Liver (tissue), 9 donors: ENCODE results near the gene PEAK1. TPM values are rescaled to one million over a fixed set of nuclear protein-coding genes. Genes with fewer than 3 reads are reported as not detected.

Experiments used
- DNase-seq: peaks from one replicate; pipeline ENCODE4 v3.0.0-alpha.2; 2017; ENCODE audit warnings: low spot score
- H3K27ac ChIP-seq, 2 donors: one replicate each; pipeline ENCODE4 v1.7.0; 2013; ENCODE audit warnings: inconsistent platforms in 2 of 2, low read length in 2 of 2, control low read depth in 1 of 2, low read depth in 1 of 2, mild to moderate bottlenecking in 1 of 2
- H3K27me3 ChIP-seq, 4 donors: one replicate each; pipeline versions ENCODE4 v1.6.1 to v1.7.0; 2013; ENCODE audit warnings: low read length in 3 of 4, inconsistent platforms in 1 of 4, mild to moderate bottlenecking in 1 of 4, moderate library complexity in 1 of 4; ENCODE audit not compliant: control insufficient read depth in 4 of 4, insufficient read depth in 4 of 4
- H3K36me3 ChIP-seq, 4 donors: one replicate each; pipeline versions ENCODE4 v1.6.1 to v1.7.0; 2013; ENCODE audit warnings: low read length in 3 of 4, mild to moderate bottlenecking in 3 of 4, low read depth in 1 of 4, moderate library complexity in 1 of 4; ENCODE audit not compliant: control insufficient read depth in 4 of 4, insufficient read depth in 3 of 4
- H3K4me1 ChIP-seq, 4 donors: one replicate each; pipeline versions ENCODE4 v1.6.1 to v1.7.0; 2013; ENCODE audit warnings: low read length in 3 of 4, mild to moderate bottlenecking in 3 of 4, moderate library complexity in 1 of 4; ENCODE audit not compliant: control insufficient read depth in 4 of 4, insufficient read depth in 4 of 4
- H3K4me3 ChIP-seq, 3 donors: one replicate each; pipeline versions ENCODE4 v1.6.1 to v1.7.0; 2013; ENCODE audit warnings: low read length in 3 of 3, control low read depth in 1 of 3, low read depth in 1 of 3, mild to moderate bottlenecking in 1 of 3
- H3K9ac ChIP-seq, 2 donors: one replicate each; pipeline ENCODE4 v1.7.0; 2013; ENCODE audit warnings: low read length in 2 of 2, mild to moderate bottlenecking in 2 of 2, moderate library complexity in 2 of 2, control low read depth in 1 of 2, low read depth in 1 of 2
- H3K9me3 ChIP-seq, 4 donors: one replicate each; pipeline versions ENCODE4 v1.6.1 to v1.7.0; 2013; ENCODE audit warnings: low read length in 3 of 4; ENCODE audit not compliant: control insufficient read depth in 4 of 4
- ATF3 ChIP-seq: IDR thresholded peaks from 2 replicates; pipeline ENCODE4 v1.6.1; 2016; ENCODE audit warnings: antibody characterized with exemption
- CTCF ChIP-seq: fragments of 150-350 bp; IDR thresholded peaks from 2 replicates; pipeline ENCODE4 v1.5.1; 2017; ENCODE audit warnings: improper control_type of control experiment, low read depth, low read length; ENCODE audit not compliant: missing input control
- EGR1 ChIP-seq, 2 donors: IDR thresholded peaks; 2 replicates each; pipeline ENCODE4 v1.6.1; 2016 to 2018; ENCODE audit warnings: antibody characterized with exemption in 2 of 2, low read depth in 2 of 2
- FOXA1 ChIP-seq: IDR thresholded peaks from 2 replicates; pipeline ENCODE4 v1.6.1; 2016; ENCODE audit warnings: antibody characterized with exemption
- FOXA2 ChIP-seq: IDR thresholded peaks from 2 replicates; pipeline ENCODE4 v1.6.1; 2016; ENCODE audit warnings: antibody characterized with exemption
- GABPA ChIP-seq, 2 donors: IDR thresholded peaks in 1 of 2; conservative IDR thresholded peaks in 1 of 2; 2 replicates each; pipeline ENCODE4 v1.6.1; 2016; ENCODE audit warnings: antibody characterized with exemption in 2 of 2, mild to moderate bottlenecking in 1 of 2, moderate library complexity in 1 of 2
- HNF4G ChIP-seq: IDR thresholded peaks from 2 replicates; pipeline ENCODE4 v1.6.1; 2016; ENCODE audit warnings: antibody characterized with exemption
- JUND ChIP-seq, 2 donors: IDR thresholded peaks; 2 replicates each; pipeline ENCODE4 v1.6.1; 2016; ENCODE audit warnings: antibody characterized with exemption in 2 of 2
- MAX ChIP-seq: IDR thresholded peaks from 2 replicates; pipeline ENCODE4 v1.6.1; 2016; ENCODE audit warnings: antibody characterized with exemption
- NR2F2 ChIP-seq: IDR thresholded peaks from 2 replicates; pipeline ENCODE4 v1.6.1; 2016; ENCODE audit warnings: antibody characterized with exemption
- RAD21 ChIP-seq, 2 donors: IDR thresholded peaks; 2 replicates each; pipeline ENCODE4 v1.6.1; 2016; ENCODE audit warnings: antibody characterized with exemption in 2 of 2, mild to moderate bottlenecking in 2 of 2
- REST ChIP-seq: IDR thresholded peaks from 2 replicates; pipeline ENCODE4 v1.6.1; 2016; ENCODE audit warnings: antibody characterized with exemption, mild to moderate bottlenecking
- RXRA ChIP-seq, 2 donors: IDR thresholded peaks; 2 replicates each; pipeline ENCODE4 v1.6.1; 2017 to 2018; ENCODE audit warnings: antibody characterized with exemption in 2 of 2, mild to moderate bottlenecking in 1 of 2
- SP1 ChIP-seq: IDR thresholded peaks from 2 replicates; pipeline ENCODE4 v1.6.1; 2018; ENCODE audit warnings: antibody characterized with exemption, mild to moderate bottlenecking
- TAF1 ChIP-seq: conservative IDR thresholded peaks from 2 replicates; pipeline ENCODE4 v1.6.1; 2016; ENCODE audit warnings: antibody characterized with exemption, mild to moderate bottlenecking
- YY1 ChIP-seq: IDR thresholded peaks from 2 replicates; pipeline ENCODE4 v1.6.1; 2016; ENCODE audit warnings: antibody characterized with exemption, mild to moderate bottlenecking
- WGBS: extraction: QIAGEN DNeasy Blood & Tissue Kit; methylation state at CpG from one replicate; pipeline ENCODE4 v1.1.7; 2013; 5-methylcytosine and 5-hydroxymethylcytosine counted together
- polyA plus RNA-seq, 2 donors: library from polyadenylated mRNA; stranded (reverse) in 1 of 2; unstranded in 1 of 2; fragments of 200-250 nt in 1 of 2; fragments of >200 nt in 1 of 2; fragmentation: Nextera tagmentation in 1 of 2; extraction: Ambion mirVana in 1 of 2; gene quantifications; one replicate each; pipeline versions ENCODE4 v1.2.1 to v1.2.3, GENCODE V29; 2013 to 2015
- total RNA-seq, 2 donors: library from RNA; depleted of rRNA; stranded (reverse); fragments of >200 nt; gene quantifications; one replicate each; pipeline ENCODE4 v1.2.3, GENCODE V29; 2014
- donor health status: healthy.
- donor health status: healthy.
- donor health status: healthy.
- donor health status: healthy.
- donor health status: healthy.

The PEAK1 gene
- total and polyA plus RNA-seq, 4 donors, result 1.8 to 14.9 (median 5.8) TPM

- no peaks in the 10 kb centered on the region for H3K27me3 ChIP-seq
- H3K27ac ChIP-seq, result no peak overlapping the region
- H3K36me3 ChIP-seq, result peaks cover 0 to 4% (median 1%) of the 10 kb centered on the region in 4 donors
- no peak for TF ChIP-seq FOXA1
- TF ChIP-seq YY1, result no peak
- no peak for TF ChIP-seq RXRA (IDR thresholded peaks at IDR 0.05)
- no peak for TF ChIP-seq NR2F2
- H3K9me3 ChIP-seq, result no peaks in the 10 kb centered on the region
- WGBS, result 83% methylated on average over 1 of the region's 1 CpG
- no peak overlapping the region for H3K4me3 ChIP-seq
- no peak overlapping the region for H3K9ac ChIP-seq
- no peaks in the 10 kb centered on the region for H3K4me1 ChIP-seq
- no peak for DNase-seq
These were observed 274.5 kb downstream of the PEAK1 start for GRCh38 chr15:77145370-77145769.

GRCh38 chr15:77144492-77145070, 275.3 kb downstream of the PEAK1 start:
- no peak for DNase-seq
- Histone ChIP-seq H3K27ac (peak overlapping the region in 1 of 2 donors; percentile 31), H3K36me3 (peaks cover 0 to 4% (median 1%) of the 10 kb centered on the region in 4 donors), H3K4me1 (no peaks in the 10 kb centered on the region), H3K9me3 (no peaks in the 10 kb centered on the region), H3K27me3 (no peaks in the 10 kb centered on the region), H3K4me3 (no peak overlapping the region), H3K9ac (no peak overlapping the region)
- WGBS, result 96% methylated on average over 4 of the region's 4 CpGs
- TF ChIP-seq HNF4G (no peak), SP1 (peak; percentile 16), MAX (no peak), NR2F2 (no peak), GABPA (IDR thresholded peaks at IDR 0.05 in 1 of 2, conservative IDR thresholded peaks at IDR 0.05 in 1 of 2) (no peak), JUND (IDR thresholded peaks at IDR 0.05) (no peak), CTCF (no peak), FOXA2 (no peak)

- WGBS, result 73% methylated on average over 2 of the region's 2 CpGs
- no peaks in the 10 kb centered on the region for H3K9me3 ChIP-seq
- no peak overlapping the region for H3K4me3 ChIP-seq
- peaks cover 0 to 4% (median 1%) of the 10 kb centered on the region in 4 donors for H3K36me3 ChIP-seq
- H3K9ac ChIP-seq, result no peak overlapping the region
- H3K27me3 ChIP-seq, result no peaks in the 10 kb centered on the region
- no peak for DNase-seq
- TF ChIP-seq GABPA (IDR thresholded peaks at IDR 0.05 in 1 of 2, conservative IDR thresholded peaks at IDR 0.05 in 1 of 2), result no peak
- no peak for TF ChIP-seq MAX
- no peak for TF ChIP-seq RXRA (IDR thresholded peaks at IDR 0.05)
- no peak for TF ChIP-seq RAD21 (IDR thresholded peaks at IDR 0.05)
- TF ChIP-seq FOXA1, result no peak
- TF ChIP-seq SP1, result no peak
- TF ChIP-seq EGR1 (IDR thresholded peaks at IDR 0.05; ENCODE audit: low read depth in 2 of 2), result no peak
- TF ChIP-seq JUND (IDR thresholded peaks at IDR 0.05), result no peak
- TF ChIP-seq HNF4G, result no peak
- TF ChIP-seq FOXA2, result no peak
- TF ChIP-seq ATF3, result no peak
- no peak for TF ChIP-seq YY1
- no peak for TF ChIP-seq TAF1
- TF ChIP-seq REST, result no peak
- peak overlapping the region; percentile 30 to 31 for H3K27ac ChIP-seq
- H3K4me1 ChIP-seq, result no peaks in the 10 kb centered on the region
These were observed 275.9 kb downstream of the PEAK1 start for GRCh38 chr15:77144026-77144425.
